Glutamatergic neuron (in vitro differentiated cells): Measurements from ENCODE around the gene SLIT3. TPM values are rescaled to one million over a fixed set of nuclear protein-coding genes. Genes with fewer than 3 reads are reported as not detected.

ENCODE experiments used
- DNase-seq: peaks from one replicate; pipeline ENCODE4 v3.0.0; 2022
- H3K27ac Mint-ChIP-seq: one replicate; pipeline ENCODE4 v1.8.0; 2020; ENCODE audit warnings: mild to moderate bottlenecking, mixed read lengths, inconsistent platforms; ENCODE audit not compliant: unreplicated experiment
- H3K27me3 Mint-ChIP-seq: one replicate; pipeline ENCODE4 v1.8.0; 2020; ENCODE audit warnings: mild to moderate bottlenecking, moderate library complexity, mixed read lengths, inconsistent platforms; ENCODE audit not compliant: unreplicated experiment
- H3K36me3 Mint-ChIP-seq: one replicate; pipeline ENCODE4 v1.8.0; 2020; ENCODE audit warnings: mild to moderate bottlenecking, mixed read lengths, inconsistent platforms; ENCODE audit not compliant: unreplicated experiment
- H3K4me1 Mint-ChIP-seq: one replicate; pipeline ENCODE4 v1.8.0; 2020; ENCODE audit warnings: mild to moderate bottlenecking, low read depth, mixed read lengths, inconsistent platforms; ENCODE audit not compliant: unreplicated experiment
- H3K4me3 Mint-ChIP-seq: one replicate; pipeline ENCODE4 v1.8.0; 2020; ENCODE audit warnings: mild to moderate bottlenecking, mixed read lengths, inconsistent platforms; ENCODE audit not compliant: unreplicated experiment
- H3K9me3 Mint-ChIP-seq: one replicate; pipeline ENCODE4 v1.8.0; 2020; ENCODE audit warnings: mild to moderate bottlenecking, moderate library complexity, mixed read lengths, inconsistent platforms; ENCODE audit not compliant: unreplicated experiment
- CTCF ChIP-seq: fragments of 200-600 bp; sonication (generic); IDR thresholded peaks from one replicate; pipeline ENCODE4 v1.5.0; 2021; ENCODE audit not compliant: partially characterized antibody, unreplicated experiment
- total RNA-seq: library from RNA; stranded (reverse); fragmentation: NEBNext Ultra II Directional; extraction: Animal tissue kit (Norgen Biotek cat#: 25700); gene quantifications from one replicate; pipeline ENCODE4 v1.2.1, GENCODE V29; 2021; ENCODE audit not compliant: unreplicated experiment

The SLIT3 gene
- total RNA-seq, 1 donor from 2014 or later: 11.5 TPM

- Mint-ChIP-seq H3K4me3 (no peak overlapping the region), H3K27ac (no peak overlapping the region), H3K9me3 (no peaks in the 10 kb centered on the region), H3K27me3 (peaks cover 12% of the 10 kb centered on the region), H3K36me3 (peaks cover 7% of the 10 kb centered on the region), H3K4me1 (peaks cover 43% of the 10 kb centered on the region)
- no peak for DNase-seq
- no peak for TF ChIP-seq CTCF
These were observed 520.1 kb downstream of the SLIT3 start for GRCh38 chr5:168780888-168781287.

GRCh38 chr5:168779333-168779732 is 521.6 kb downstream of the SLIT3 start:
- no peak for DNase-seq
- Mint-ChIP-seq H3K27me3 (peaks cover 10% of the 10 kb centered on the region), H3K9me3 (peaks cover 6% of the 10 kb centered on the region), H3K27ac (no peak overlapping the region), H3K4me3 (no peak overlapping the region), H3K4me1 (peaks cover 38% of the 10 kb centered on the region), H3K36me3 (peaks cover 7% of the 10 kb centered on the region)
- TF ChIP-seq CTCF: no peak

GRCh38 chr5:168778536-168778935 is 522.4 kb downstream of the SLIT3 start:
- Mint-ChIP-seq H3K9me3 (peaks cover 6% of the 10 kb centered on the region), H3K36me3 (peaks cover 7% of the 10 kb centered on the region), H3K4me1 (peaks cover 36% of the 10 kb centered on the region), H3K27me3 (peaks cover 10% of the 10 kb centered on the region), H3K27ac (no peak overlapping the region), H3K4me3 (no peak overlapping the region)
- TF ChIP-seq CTCF: no peak
- DNase-seq: no peak

- TF ChIP-seq CTCF: no peak
- Mint-ChIP-seq H3K27ac (no peak overlapping the region), H3K36me3 (peaks cover 1% of the 10 kb centered on the region), H3K4me1 (peaks cover 41% of the 10 kb centered on the region), H3K27me3 (peaks cover 16% of the 10 kb centered on the region), H3K4me3 (no peak overlapping the region), H3K9me3 (peaks cover 10% of the 10 kb centered on the region)
- no peak for DNase-seq
These were observed 523.3 kb downstream of the SLIT3 start for GRCh38 chr5:168777651-168778050.

- no peaks in the 10 kb centered on the region for H3K36me3 Mint-ChIP-seq
- peak; percentile 46 for DNase-seq
- TF ChIP-seq CTCF: no peak
- peak overlapping the region; percentile 59 for H3K4me3 Mint-ChIP-seq
- H3K9me3 Mint-ChIP-seq: peaks cover 12% of the 10 kb centered on the region
- peaks cover 18% of the 10 kb centered on the region for H3K27me3 Mint-ChIP-seq
- peak overlapping the region; percentile 91 for H3K27ac Mint-ChIP-seq
- H3K4me1 Mint-ChIP-seq: peaks cover 36% of the 10 kb centered on the region
These were observed 524.9 kb downstream of the SLIT3 start for GRCh38 chr5:168776070-168776469.
